Prostate gland (tissue), 2 donors: ENCODE results near the gene SLC25A4. TPM values are rescaled to one million over a fixed set of nuclear protein-coding genes. Genes with fewer than 3 reads are reported as not detected.

Experiments used
- DNase-seq: peaks from one replicate; pipeline ENCODE4 v3.0.0-alpha.2; 2019; ENCODE audit warnings: low spot score
- H3K27ac ChIP-seq, 2 donors: fragments of 200-600 bp; sonication (generic); 2 replicates each; pipeline ENCODE4 v1.5.1; 2017 to 2019
- H3K27me3 ChIP-seq: fragments of 200-600 bp; sonication (generic); replicated peaks from 2 replicates; pipeline ENCODE4 v1.5.1; 2019; ENCODE audit not compliant: insufficient read depth
- H3K36me3 ChIP-seq, 2 donors: fragments of 200-600 bp; sonication (generic); 1 replicate in 1 of 2; 2 replicates in 1 of 2; pipeline versions ENCODE4 v1.5.1 to v1.8.1; 2017 to 2019
- H3K4me1 ChIP-seq: fragments of 200-600 bp; sonication (generic); replicated peaks from 2 replicates; pipeline ENCODE4 v1.5.1; 2019
- H3K4me3 ChIP-seq, 2 donors: fragments of 200-600 bp; sonication (generic); 2 replicates each; pipeline ENCODE4 v1.5.1; 2017 to 2019
- H3K9me3 ChIP-seq: fragments of 200-600 bp; sonication (generic); 2 replicates; pipeline ENCODE4 v1.5.1; 2017
- CTCF ChIP-seq, 4 experiments: fragments of 200-600 bp in 2 of 4; fragments of 450-650 bp in 2 of 4; sonication (generic) in 2 of 4; IDR thresholded peaks; 1 replicate in 3 of 4; 2 replicates in 1 of 4; pipeline ENCODE4 v1.5.1; 2016 to 2019; ENCODE audit warnings: antibody characterized with exemption in 4 of 4, mild to moderate bottlenecking in 2 of 4, moderate library complexity in 2 of 4
- POLR2A ChIP-seq: fragments of 450-650 bp; IDR thresholded peaks from one replicate; pipeline ENCODE4 v1.6.1; 2016; ENCODE audit warnings: antibody characterized with exemption, mild to moderate bottlenecking
- POLR2AphosphoS5 ChIP-seq: sonication (generic); formaldehyde crosslinking; IDR thresholded peaks from one replicate; pipeline ENCODE4 v1.6.1; 2017; ENCODE audit warnings: antibody characterized with exemption
- WGBS: methylation state at CpG from one replicate; pipeline ENCODE4 v1.1.5; 2018; 5-methylcytosine and 5-hydroxymethylcytosine counted together
- intact Hi-C: fragments of 100-400 bp; cut with DNase I; formaldehyde crosslinking; loops from one replicate; pipeline ENCODE4 v1.14.2; 2022
- total RNA-seq, 2 donors: library from RNA; depleted of rRNA; stranded (reverse); fragments of >200 nt; gene quantifications; one replicate each; pipeline ENCODE4 v1.1.0, GENCODE V29; 2016

Gene SLC25A4
- total RNA-seq, 2 donors from 2014 or later: 46.0 to 105 TPM

DNA sequence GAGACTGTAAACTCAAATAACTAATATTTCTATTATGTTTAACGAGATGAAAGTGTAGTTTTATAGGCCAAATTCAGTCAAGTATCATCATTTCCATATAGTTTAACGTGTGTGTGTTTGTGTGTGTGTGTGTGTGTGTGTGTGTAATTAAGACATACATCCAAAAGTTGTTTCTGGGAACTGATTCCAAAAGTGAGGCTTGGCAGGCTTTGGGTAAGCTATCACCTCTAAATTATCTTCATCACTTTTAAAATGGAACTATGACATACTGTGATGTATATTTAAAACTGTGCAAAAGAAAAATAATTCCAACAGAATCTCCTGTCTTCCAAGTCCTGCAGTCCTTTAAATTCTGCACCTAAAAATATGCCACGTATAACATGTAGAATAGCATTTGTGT is 19.1 kb upstream of the SLC25A4 start:
- no peak overlapping the region for H3K27ac ChIP-seq
- DNase-seq: no peak
- H3K27me3 ChIP-seq: no peaks in the 10 kb centered on the region
- intact Hi-C loops: no loop called here
- WGBS: 80% methylated on average over 3 of the region's 3 CpGs
- TF ChIP-seq POLR2AphosphoS5 (no peak), CTCF (IDR thresholded peaks at IDR 0.05) (no peak), POLR2A (no peak)
- no peaks in the 10 kb centered on the region for H3K9me3 ChIP-seq
- H3K4me3 ChIP-seq: no peak overlapping the region
- H3K4me1 ChIP-seq: no peaks in the 10 kb centered on the region
- no peaks in the 10 kb centered on the region for H3K36me3 ChIP-seq

- Histone ChIP-seq H3K4me3 (peak overlapping the region; percentile 35 to 46), H3K27me3 (no peaks in the 10 kb centered on the region), H3K27ac (peak overlapping the region in 1 of 2 donors; percentile 15), H3K4me1 (no peaks in the 10 kb centered on the region), H3K36me3 (no peaks in the 10 kb centered on the region), H3K9me3 (no peaks in the 10 kb centered on the region)
- DNase-seq: peak; percentile 17
- 15% methylated on average over 49 of the region's 64 CpGs for WGBS
- TF ChIP-seq POLR2AphosphoS5 (no peak), POLR2A (no peak), CTCF (IDR thresholded peaks at IDR 0.05) (no peak)
- intact Hi-C loops: no loop called here
Measured at GRCh38 chr4:185127021-185127925, 15.8 kb upstream of the SLC25A4 start.

DNA sequence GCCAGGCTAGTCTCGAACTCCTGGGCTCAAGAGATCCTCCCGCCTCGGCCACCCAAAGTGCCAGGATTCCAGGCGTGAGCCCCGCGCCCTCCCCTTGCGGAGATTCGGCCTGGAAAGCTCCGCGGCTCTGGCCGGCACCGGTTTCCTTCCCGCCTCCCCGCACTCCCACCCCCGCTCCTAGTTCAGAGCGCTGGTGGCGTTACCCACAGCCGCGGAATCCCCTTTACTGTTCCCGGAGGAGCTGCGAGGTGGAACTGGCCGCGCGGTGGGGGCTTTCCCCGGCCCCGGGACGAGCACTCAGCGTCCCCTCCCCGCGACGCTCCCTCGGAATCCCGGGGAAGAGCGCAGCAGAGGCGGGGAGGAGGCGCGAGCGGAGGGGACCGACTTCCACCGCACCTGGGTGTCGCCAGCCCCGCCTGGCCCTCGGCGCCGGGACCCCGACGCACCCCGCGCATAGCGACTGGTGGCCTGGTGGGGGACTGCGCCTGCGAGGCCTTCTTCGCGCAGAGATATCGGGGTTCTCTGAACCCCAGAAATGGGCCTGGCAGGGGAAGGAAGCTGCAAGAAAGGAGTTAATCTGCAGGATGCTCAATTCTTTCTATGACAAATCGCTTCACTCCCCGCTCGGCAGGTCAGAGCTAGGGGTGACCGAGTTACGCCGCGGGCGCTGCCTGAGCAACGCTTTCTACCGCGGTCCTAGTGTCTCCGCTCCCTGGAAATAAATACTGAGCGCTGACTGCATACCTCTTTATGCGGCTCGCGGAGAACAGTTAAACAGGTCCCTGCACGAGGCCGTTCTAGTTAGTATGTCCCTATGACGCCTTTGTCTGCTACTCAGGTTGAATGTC is 14.6 kb upstream of the SLC25A4 start:
- peak overlapping the region; percentile 39 to 54 for H3K27ac ChIP-seq
- WGBS: 1% methylated on average over 73 of the region's 74 CpGs
- no peaks in the 10 kb centered on the region for H3K27me3 ChIP-seq
- H3K4me1 ChIP-seq: no peaks in the 10 kb centered on the region
- DNase-seq: peak; percentile 35
- intact Hi-C loops: no loop called here
- H3K9me3 ChIP-seq: no peaks in the 10 kb centered on the region
- peak overlapping the region; percentile 35 to 46 for H3K4me3 ChIP-seq
- TF ChIP-seq POLR2AphosphoS5 (peak; percentile 9), POLR2A (no peak), CTCF (IDR thresholded peaks at IDR 0.05) (peak in 2 of 4 experiments; percentile 20 to 29)
- no peaks in the 10 kb centered on the region for H3K36me3 ChIP-seq

GRCh38 chr4:185134307-185134869 is 8.7 kb upstream of the SLC25A4 start:
- 35% methylated on average over 3 of the region's 3 CpGs for WGBS
- H3K4me1 ChIP-seq: no peaks in the 10 kb centered on the region
- no peaks in the 10 kb centered on the region for H3K27me3 ChIP-seq
- no peaks in the 10 kb centered on the region for H3K9me3 ChIP-seq
- no peak overlapping the region for H3K27ac ChIP-seq
- H3K4me3 ChIP-seq: no peak overlapping the region
- TF ChIP-seq CTCF (IDR thresholded peaks at IDR 0.05) (peak; percentile 51 to 84 (median 78)), POLR2AphosphoS5 (no peak), POLR2A (no peak)
- peak; percentile 28 for DNase-seq
- intact Hi-C loops: loop anchor here (5.0 kb wide), 1 partner anchor 92 kb away; no protein-coding TSS in a partner anchor
- no peaks in the 10 kb centered on the region for H3K36me3 ChIP-seq
